Gastroesophageal sphincter (tissue), 3 donors: ENCODE results near the gene SCN11A.

ENCODE experiments used
- CTCF ChIP-seq, 4 experiments: fragments of 200-600 bp in 2 of 4; fragments of 450-650 bp in 2 of 4; sonication (generic) in 1 of 4; IDR thresholded peaks; one replicate each; pipeline ENCODE4 v1.5.1; 2017 to 2019; ENCODE audit warnings: antibody characterized with exemption in 4 of 4, mild to moderate bottlenecking in 2 of 4, moderate library complexity in 2 of 4
- EP300 ChIP-seq: sonication (generic); formaldehyde crosslinking; IDR thresholded peaks from one replicate; pipeline ENCODE4 v1.6.1; 2017; ENCODE audit warnings: antibody characterized with exemption, mild to moderate bottlenecking
- POLR2A ChIP-seq, 2 donors: fragments of 450-650 bp; IDR thresholded peaks; one replicate each; pipeline ENCODE4 v1.6.1; 2017; ENCODE audit warnings: antibody characterized with exemption in 2 of 2, mild to moderate bottlenecking in 2 of 2, moderate library complexity in 1 of 2

DNA sequence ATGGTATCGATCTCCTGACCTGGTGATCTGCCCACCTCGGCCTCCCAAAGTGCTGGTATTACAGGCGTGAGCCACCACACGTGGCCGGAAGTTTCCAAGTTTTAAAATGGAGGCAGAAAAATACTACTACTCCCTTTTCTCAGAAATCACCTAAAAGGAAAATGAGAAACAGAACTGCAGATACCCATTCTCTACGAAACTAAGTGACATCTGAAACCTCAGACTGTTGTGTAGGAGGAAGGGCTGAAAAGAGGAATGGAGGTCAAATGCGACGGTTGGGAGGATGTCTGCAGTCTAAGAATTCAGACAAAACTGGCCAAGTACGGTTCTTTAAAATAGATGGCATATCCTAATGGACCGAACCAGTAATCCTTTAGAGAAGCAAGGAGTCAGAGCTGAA is 24.2 kb upstream of the SCN11A start:
- TF ChIP-seq CTCF (IDR thresholded peaks at IDR 0.05) (no peak), POLR2A (IDR thresholded peaks at IDR 0.05) (no peak), EP300 (no peak)
